Cardiac muscle cell (in vitro differentiated cells and primary cell): Measurements from ENCODE around the gene ANXA7. TPM values are rescaled to one million over a fixed set of nuclear protein-coding genes. Genes with fewer than 3 reads are reported as not detected.

ENCODE experiments used
- DNase-seq, 2 donors: peaks; one replicate each; pipeline versions ENCODE4 v3.0.0 to v3.0.0-alpha.2; 2010 to 2017; ENCODE audit warnings: low read depth in 1 of 2, low spot score in 1 of 2
- H3K27ac ChIP-seq: fragments of 200-600 bp; sonication (generic); 2 replicates; pipeline ENCODE4 v1.5.1; 2016
- H3K27me3 ChIP-seq: fragments of 200-600 bp; sonication (generic); 2 replicates; pipeline ENCODE4 v1.6.0; 2016; ENCODE audit warnings: control low read depth
- H3K36me3 ChIP-seq: fragments of 200-600 bp; sonication (generic); 2 replicates; pipeline ENCODE4 v1.5.1; 2016; ENCODE audit warnings: control low read depth
- H3K4me1 ChIP-seq: fragments of 200-600 bp; sonication (generic); 2 replicates; pipeline ENCODE4 v1.8.1; 2017; ENCODE audit warnings: low read depth, mild to moderate bottlenecking, mixed run types
- H3K4me3 ChIP-seq: fragments of 200-600 bp; sonication (generic); 2 replicates; pipeline ENCODE4 v1.5.1; 2016; ENCODE audit warnings: mild to moderate bottlenecking
- H3K9me3 ChIP-seq: fragments of 200-600 bp; sonication (generic); 2 replicates; pipeline ENCODE4 v1.5.1; 2017; ENCODE audit warnings: low read depth, mild to moderate bottlenecking, control low read depth
- CTCF ChIP-seq: IDR thresholded peaks from 2 replicates; pipeline ENCODE4 v1.5.1; 2012; ENCODE audit warnings: low read depth, mild to moderate bottlenecking, low read length
- polyA plus RNA-seq: library from polyadenylated mRNA; unstranded; fragments of >200 nt; fragmentation: Nextera tagmentation; extraction: Ambion mirVana; gene quantifications from 2 replicates; pipeline ENCODE4 v1.2.1, GENCODE V29; 2016
- total RNA-seq: library from RNA; depleted of rRNA; stranded (reverse); fragments of >200 nt; gene quantifications from 2 replicates; pipeline ENCODE4 v1.2.3, GENCODE V29; 2016

ANXA7 gene
- total and polyA plus RNA-seq, 2 experiments from 2014 or later, result 53.9 to 64.5 TPM

GRCh38 chr10:73433538-73433867 is 19.6 kb upstream of the ANXA7 start, which contains the start of gene MSS51:
Gene MSS51 (minus strand): TSS chr10:73433561. CDS start chr10:73428284, 5,277 bp downstream.
- Histone ChIP-seq H3K36me3 (peaks cover 15% of the 10 kb centered on the region), H3K9me3 (no peaks in the 10 kb centered on the region), H3K27ac (peak within 1 kb of the TSS; percentile 40), H3K4me1 (peaks cover 26% of the 10 kb centered on the region), H3K4me3 (no peak within 1 kb of the TSS), H3K27me3 (no peaks in the 10 kb centered on the region)
- peak in 1 of 2 donors; percentile 94 for DNase-seq
- TF ChIP-seq CTCF, result no peak

GRCh38 chr10:73432646-73433537 is 19.0 kb upstream of the ANXA7 start:
- Histone ChIP-seq H3K36me3 (peaks cover 9% of the 10 kb centered on the region), H3K4me3 (no peak overlapping the region), H3K27me3 (no peaks in the 10 kb centered on the region), H3K9me3 (no peaks in the 10 kb centered on the region), H3K4me1 (peaks cover 26% of the 10 kb centered on the region), H3K27ac (no peak overlapping the region)
- no peak for TF ChIP-seq CTCF
- peak in 1 of 2 donors; percentile 44 for DNase-seq

- Histone ChIP-seq H3K36me3 (peaks cover 25% of the 10 kb centered on the region), H3K4me3 (no peak overlapping the region), H3K27me3 (no peaks in the 10 kb centered on the region), H3K9me3 (no peaks in the 10 kb centered on the region), H3K27ac (no peak overlapping the region), H3K4me1 (no peaks in the 10 kb centered on the region)
- no peak for TF ChIP-seq CTCF
- DNase-seq, result no peak
Measured at GRCh38 chr10:73426318-73426717, 12.5 kb upstream of the ANXA7 start.

- TF ChIP-seq CTCF, result no peak
- Histone ChIP-seq H3K27ac (no peak overlapping the region), H3K9me3 (no peaks in the 10 kb centered on the region), H3K4me3 (no peak overlapping the region), H3K36me3 (peaks cover 25% of the 10 kb centered on the region), H3K27me3 (no peaks in the 10 kb centered on the region), H3K4me1 (no peaks in the 10 kb centered on the region)
- DNase-seq, result no peak
Measured at GRCh38 chr10:73424478-73424877, 10.6 kb upstream of the ANXA7 start.

GRCh38 chr10:73423309-73423708 is 9.5 kb upstream of the ANXA7 start:
- Histone ChIP-seq H3K4me3 (no peak overlapping the region), H3K36me3 (peaks cover 25% of the 10 kb centered on the region), H3K27me3 (no peaks in the 10 kb centered on the region), H3K4me1 (no peaks in the 10 kb centered on the region), H3K27ac (no peak overlapping the region), H3K9me3 (no peaks in the 10 kb centered on the region)
- no peak for TF ChIP-seq CTCF
- DNase-seq, result no peak
